GM18505 (cell line): ENCODE data around the gene SLFN11.

Experiments used
- ATAC-seq: cut with Tn5 transposase; IDR thresholded peaks from one replicate; pipeline ENCODE4 v1.9.1; 2021; ENCODE audit not compliant: unreplicated experiment
- POLR2A ChIP-seq: IDR thresholded peaks from 4 replicates; pipeline ENCODE4 v1.6.1; 2011; ENCODE audit warnings: borderline replicate concordance; ENCODE audit not compliant: insufficient read depth, insufficient read length; ENCODE audit errors: extremely low read depth

Gene SLFN11

GRCh38 chr17:35374766-35375344 is 1.4 kb upstream of the SLFN11 start:
- ATAC-seq, result no peak
- no peak for TF ChIP-seq POLR2A

- peak; percentile 2 for TF ChIP-seq POLR2A
- ATAC-seq, result peak; percentile 46
Measured at GRCh38 chr17:35373984-35374765, 754 bp upstream of the SLFN11 start.

DNA sequence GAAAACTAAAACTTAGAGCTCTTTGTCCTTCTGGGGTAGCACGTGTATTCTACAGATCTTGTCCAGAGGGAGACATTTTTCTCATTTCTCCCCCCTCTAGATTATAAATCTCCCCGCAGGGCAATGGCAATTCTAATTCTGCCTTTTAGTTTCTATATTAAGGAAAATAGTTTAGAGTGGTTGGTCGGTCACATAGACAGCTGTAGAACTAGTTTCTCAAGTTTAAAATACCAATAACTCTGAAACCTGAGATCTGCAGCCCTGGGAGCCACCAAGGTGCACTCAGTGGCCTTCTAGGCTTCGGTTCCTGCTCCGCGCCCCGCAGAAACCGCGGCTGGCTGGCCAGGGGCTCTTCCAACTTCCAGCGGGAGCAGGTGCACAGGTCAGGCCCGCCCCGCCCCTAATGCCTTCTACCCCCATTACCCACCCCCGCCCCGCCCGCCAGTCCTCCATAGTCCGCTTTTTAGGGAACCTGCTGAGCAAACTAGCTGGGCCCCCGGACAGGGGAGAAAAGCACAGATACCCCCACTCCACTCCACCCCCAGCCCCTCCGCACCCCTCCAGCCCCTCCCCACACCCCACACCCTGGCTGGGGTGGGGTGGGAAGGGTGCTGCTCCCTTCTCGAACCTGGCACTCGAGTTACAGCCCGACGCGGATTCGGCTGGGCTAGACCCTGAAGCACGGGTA is 431 bp downstream of the SLFN11 start:
- TF ChIP-seq POLR2A, result no peak
- no peak for ATAC-seq

- no peak for ATAC-seq
- no peak for TF ChIP-seq POLR2A
Measured at GRCh38 chr17:35371934-35372333, 1.5 kb downstream of the SLFN11 start.

DNA sequence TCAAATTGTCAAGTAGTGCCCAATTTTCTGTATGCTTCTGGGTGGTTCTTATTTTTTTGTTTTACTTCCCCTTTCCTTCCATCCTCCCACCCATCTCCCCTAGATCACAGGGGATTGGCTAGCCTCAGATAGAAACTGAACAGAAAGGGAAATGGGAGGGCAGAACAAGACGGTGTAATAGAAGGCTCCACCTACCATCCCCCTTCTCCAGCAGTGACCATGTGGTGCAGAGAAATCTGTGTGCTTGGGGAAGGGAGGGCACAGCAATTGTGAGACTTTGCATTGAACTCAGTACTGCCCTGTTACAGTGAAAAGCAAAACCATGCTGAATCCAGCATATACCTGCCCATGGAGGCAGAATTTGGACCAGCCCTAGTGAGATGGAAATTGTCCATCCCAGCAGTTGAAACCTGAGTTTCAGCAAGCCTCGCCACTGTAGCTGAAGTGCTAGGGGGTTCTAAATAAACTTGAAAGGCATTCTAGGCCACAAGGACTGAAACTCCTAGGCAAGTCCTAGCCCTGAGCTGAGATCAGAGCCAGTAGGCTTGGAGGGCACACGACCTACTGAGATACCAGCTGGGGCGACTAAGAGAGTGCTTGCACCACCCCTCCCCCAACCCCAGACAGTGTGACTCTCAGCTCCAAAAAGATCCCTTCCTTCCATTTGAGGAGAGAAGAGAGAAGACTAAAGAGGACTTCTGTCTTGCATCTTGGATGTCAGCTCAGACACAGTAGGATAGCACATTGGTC is 5.2 kb downstream of the SLFN11 start:
- ATAC-seq, result peak; percentile 85
- no peak for TF ChIP-seq POLR2A

DNA sequence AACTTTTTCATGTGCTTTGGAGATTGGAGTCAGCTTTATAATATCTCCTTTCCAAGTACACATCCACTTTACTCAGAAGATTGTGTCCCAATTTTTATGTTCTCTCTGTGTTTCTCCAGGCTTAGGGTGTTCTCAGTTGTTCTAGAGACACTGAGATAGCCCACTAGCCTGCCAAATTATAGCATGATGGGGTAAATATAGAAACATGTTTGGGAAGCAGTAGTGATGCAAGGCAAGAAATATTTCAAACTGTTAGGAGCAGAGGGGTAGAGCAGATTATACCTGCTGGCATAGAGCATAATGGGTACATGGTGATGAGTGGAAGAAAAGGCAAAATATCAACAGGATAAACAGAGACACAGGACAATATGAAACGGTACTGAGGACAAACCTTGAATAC is 12.4 kb downstream of the SLFN11 start:
- no peak for ATAC-seq
- no peak for TF ChIP-seq POLR2A

GRCh38 chr17:35359398-35359797 is 14.0 kb downstream of the SLFN11 start:
- no peak for ATAC-seq
- no peak for TF ChIP-seq POLR2A

DNA sequence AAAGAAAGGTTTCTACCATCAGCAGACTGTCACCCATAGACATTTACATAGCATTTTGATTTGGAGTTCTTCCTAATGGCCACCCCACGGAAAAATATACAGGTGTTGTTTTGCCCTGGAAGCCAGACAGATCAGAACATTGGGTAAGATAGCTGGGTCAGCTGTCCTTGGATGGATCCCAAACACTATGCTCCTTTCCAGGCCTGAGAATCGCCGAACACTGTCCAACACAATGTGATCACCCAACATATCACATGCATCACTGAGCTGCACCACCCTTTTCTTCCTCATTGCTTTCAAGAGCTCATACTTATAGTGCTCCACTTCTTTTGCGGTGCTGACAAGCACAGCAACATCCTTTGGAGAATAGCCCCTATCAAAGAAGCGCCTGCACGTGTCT is 21.1 kb downstream of the SLFN11 start:
- ATAC-seq, result no peak
- TF ChIP-seq POLR2A, result no peak

- no peak for ATAC-seq
- no peak for TF ChIP-seq POLR2A
Measured at GRCh38 chr17:35350493-35350892, 22.9 kb downstream of the SLFN11 start.

DNA sequence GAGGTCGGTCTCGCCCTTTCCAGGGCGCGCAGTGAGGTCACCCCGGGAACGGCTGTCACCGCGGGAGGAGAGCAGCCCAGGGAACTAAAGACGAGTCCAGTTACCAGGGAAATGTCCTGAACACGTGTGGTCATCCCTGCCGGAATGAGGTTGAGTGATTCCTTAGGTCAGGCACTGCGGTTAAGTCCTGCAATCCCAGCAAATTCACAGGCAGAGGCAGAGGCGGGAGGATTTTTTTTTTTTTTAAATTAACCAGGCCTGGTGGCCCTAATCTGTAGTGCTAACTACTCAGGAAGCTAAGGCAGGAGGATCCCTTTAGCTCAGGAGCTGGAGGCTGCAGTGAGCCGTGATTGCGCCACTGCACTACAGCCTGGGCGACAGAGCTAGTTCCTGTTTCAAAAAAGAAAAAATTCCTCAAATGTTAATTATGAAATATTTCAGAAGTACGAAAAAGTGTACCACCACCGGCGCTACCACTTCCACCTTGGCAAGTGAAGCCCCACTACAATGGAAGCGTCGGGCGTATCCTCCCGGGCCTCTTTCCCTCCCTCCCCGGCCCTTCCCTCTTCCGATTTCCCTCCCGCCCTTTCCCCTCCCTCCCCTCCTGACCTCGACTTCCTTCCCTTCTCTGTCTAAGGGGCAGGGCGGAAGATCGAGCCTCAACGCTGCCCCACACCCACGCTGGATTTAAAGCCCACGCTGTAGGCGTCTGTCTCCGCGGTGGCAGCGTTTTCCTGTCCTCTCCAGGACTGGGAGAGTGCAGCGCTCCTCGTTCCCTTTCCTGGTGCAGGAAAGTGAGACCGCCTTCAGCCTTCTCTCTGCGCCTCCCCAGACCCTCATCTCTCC is 27.3 kb downstream of the SLFN11 start:
- no peak for ATAC-seq

DNA sequence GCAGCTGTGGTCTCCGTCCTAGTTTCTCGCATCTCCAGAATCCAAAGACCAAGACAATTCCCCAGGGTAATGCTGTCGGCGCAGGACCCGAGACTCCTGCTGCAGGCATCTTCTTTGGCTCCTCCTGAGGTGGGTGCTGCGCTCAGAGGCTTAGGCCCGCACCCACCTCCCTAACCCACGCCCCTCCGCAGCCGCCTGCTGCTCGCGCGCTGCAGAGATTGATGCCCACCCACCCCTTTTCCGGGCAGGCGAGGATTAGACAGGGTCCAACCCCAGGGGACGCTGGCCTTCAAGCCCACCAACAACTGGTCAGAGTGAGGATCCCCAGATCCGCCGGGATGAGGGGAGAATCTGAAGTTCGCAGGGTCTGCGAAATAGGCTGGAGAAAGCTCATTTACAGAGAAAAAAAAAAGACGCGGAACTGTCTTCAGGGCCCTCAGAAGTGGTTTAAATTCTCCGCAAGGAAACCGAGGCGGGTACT is 27.9 kb downstream of the SLFN11 start:
- no peak for ATAC-seq

More for the DNA sequence above, 27.3 kb downstream of the SLFN11 start:
- TF ChIP-seq POLR2A, result no peak

GRCh38 chr17:35344262-35344661 is 29.2 kb downstream of the SLFN11 start:
- TF ChIP-seq POLR2A, result no peak

More for the DNA sequence above, 27.9 kb downstream of the SLFN11 start:
- no peak for TF ChIP-seq POLR2A

More at GRCh38 chr17:35344262-35344661, 29.2 kb downstream of the SLFN11 start:
- no peak for ATAC-seq
